PC-9 (cell line): ENCODE data around the gene FJX1. TPM values are rescaled to one million over a fixed set of nuclear protein-coding genes. Genes with fewer than 3 reads are reported as not detected.

Experiments used
- BruUV-seq: library from RNA; stranded (reverse); fragments of 400-500 nt; replicated peaks from 2 replicates; lab custom pipeline; 2021; lab: Mats Ljungman, UMichigan
- CTCF ChIA-PET: fragments of 300-600 bp; sonication (Branson Sonifier 250); formaldehyde crosslinking; loops from one replicate; lab custom pipeline; 2022; ENCODE audit warnings: antibody characterized with exemption; lab: Charles Lee
- POLR2A ChIA-PET: fragments of 300-600 bp; sonication (Branson Sonifier 250); formaldehyde crosslinking; loops from one replicate; lab custom pipeline; 2022; ENCODE audit warnings: antibody characterized with exemption; ENCODE audit not compliant: unreplicated experiment; lab: Charles Lee
- DNase-seq, 2 experiments: peaks; one replicate each; pipeline versions ENCODE4 v3.0.0 to v3.0.0-alpha.2; 2015 to 2022; ENCODE audit warnings: mixed read lengths in 1 of 2
- H2AFZ ChIP-seq: fragments of 200-600 bp; sonication (generic); 2 replicates; pipeline ENCODE4 v1.8.1; 2017; ENCODE audit warnings: antibody characterized with exemption
- H3F3A ChIP-seq: fragments of 200-600 bp; sonication (generic); 2 replicates; pipeline ENCODE4 v1.8.1; 2017; ENCODE audit warnings: antibody characterized with exemption, mild to moderate bottlenecking, low read depth; ENCODE audit not compliant: insufficient read depth
- H3K27ac ChIP-seq: fragments of 200-600 bp; sonication (generic); 2 replicates; pipeline ENCODE4 v1.6.1; 2016; ENCODE audit warnings: mixed run types
- H3K27me3 ChIP-seq: fragments of 200-600 bp; sonication (generic); 2 replicates; pipeline ENCODE4 v1.6.1; 2016; ENCODE audit warnings: low read depth, mixed run types; ENCODE audit not compliant: insufficient read depth
- H3K36me3 ChIP-seq: fragments of 200-600 bp; sonication (generic); 2 replicates; pipeline ENCODE4 v1.6.1; 2016; ENCODE audit warnings: low read depth, mixed run types
- H3K4me1 ChIP-seq: fragments of 200-600 bp; sonication (generic); replicated peaks from 2 replicates; pipeline ENCODE4 v1.6.1; 2016; ENCODE audit warnings: mixed run types; ENCODE audit not compliant: insufficient read depth
- H3K4me2 ChIP-seq: fragments of 200-600 bp; sonication (generic); 2 replicates; pipeline ENCODE4 v1.6.1; 2017; ENCODE audit warnings: mixed run types
- H3K4me3 ChIP-seq: fragments of 200-600 bp; sonication (generic); 2 replicates; pipeline ENCODE4 v1.6.1; 2016; ENCODE audit warnings: mixed run types
- H3K79me2 ChIP-seq: fragments of 200-600 bp; sonication (generic); 2 replicates; pipeline ENCODE4 v1.6.1; 2017; ENCODE audit warnings: low read depth, mixed run types
- H3K9me2 ChIP-seq: fragments of 200-600 bp; sonication (generic); 2 replicates; pipeline ENCODE4 v1.8.1; 2017; ENCODE audit warnings: mild to moderate bottlenecking; ENCODE audit not compliant: insufficient read depth
- H3K9me3 ChIP-seq: fragments of 200-600 bp; sonication (generic); 2 replicates; pipeline ENCODE4 v1.8.1; 2016; ENCODE audit warnings: low read depth; ENCODE audit not compliant: insufficient read depth
- H4K20me1 ChIP-seq: fragments of 200-600 bp; sonication (generic); 2 replicates; pipeline ENCODE4 v1.8.1; 2017; ENCODE audit not compliant: insufficient read depth
- CTCF ChIP-seq: fragments of 200-600 bp; sonication (generic); conservative IDR thresholded peaks from 2 replicates; pipeline ENCODE4 v1.6.1; 2017; ENCODE audit warnings: mixed run types, antibody characterized with exemption, mild to moderate bottlenecking, moderate library complexity
- EZH2 ChIP-seq: fragments of 200-600 bp; sonication (generic); IDR thresholded peaks from 2 replicates; pipeline ENCODE4 v1.8.0; 2017; ENCODE audit warnings: antibody characterized with exemption, low read depth
- intact Hi-C: fragments of 100-400 bp; cut with micrococcal nuclease; formaldehyde crosslinking; loops from one replicate; pipeline ENCODE4 v1.10.0; 2022; ENCODE audit not compliant: unreplicated experiment
- total RNA-seq: library from RNA; stranded (reverse); gene quantifications from 2 replicates; pipeline ENCODE4 v1.2.3, GENCODE V29; 2021

The FJX1 gene
- total RNA-seq, 1 experiment from 2014 or later = 14.8 TPM

- H3K4me3 ChIP-seq = 0 out of 2 replicates have a peak overlapping the region, but pooled peaks have one; percentile 10
- peak; percentile 79 to 98 for DNase-seq
- POLR2A ChIA-PET = interaction anchor here (0.6 to 1.0 kb wide), 5 partner anchors 84 to 1837 kb away, joined by 3 to 8 read pairs (median 6); no protein-coding TSS in a partner anchor
- H3K36me3 ChIP-seq = no peaks in the 10 kb centered on the region
- intact Hi-C loops = loop anchor here (1.0 kb wide), 1 partner anchor 8 kb away; no protein-coding TSS in a partner anchor
- no peak for TF ChIP-seq EZH2
- TF ChIP-seq CTCF = no peak
- BruUV-seq = no TSS peak
- H3K79me2 ChIP-seq = no peaks in the 10 kb centered on the region
- no peaks in the 10 kb centered on the region for H4K20me1 ChIP-seq
- peaks cover 18% of the 10 kb centered on the region for H3K4me1 ChIP-seq
- H3F3A ChIP-seq = peaks cover 23% of the 10 kb centered on the region
- no peak overlapping the region for H2AFZ ChIP-seq
- H3K9me2 ChIP-seq = no peaks in the 10 kb centered on the region
- CTCF ChIA-PET = interaction anchor here (0.6 kb wide), 1 partner anchor 10 kb away, joined by 3 read pairs; no protein-coding TSS in a partner anchor
- peak overlapping the region; percentile 49 for H3K27ac ChIP-seq
- no peaks in the 10 kb centered on the region for H3K27me3 ChIP-seq
- H3K9me3 ChIP-seq = no peaks in the 10 kb centered on the region
- H3K4me2 ChIP-seq = peak overlapping the region; percentile 49
Measured at GRCh38 chr11:35629914-35630313, 11.7 kb downstream of the FJX1 start.

- CTCF ChIA-PET = no interaction called here
- TF ChIP-seq CTCF = no peak
- no peak for TF ChIP-seq EZH2
- Histone ChIP-seq H4K20me1 (no peaks in the 10 kb centered on the region), H3K79me2 (no peaks in the 10 kb centered on the region), H3K36me3 (no peaks in the 10 kb centered on the region), H3K4me3 (no peak overlapping the region), H3K9me2 (no peaks in the 10 kb centered on the region), H3K27ac (no peak overlapping the region), H2AFZ (no peak overlapping the region), H3K9me3 (no peaks in the 10 kb centered on the region), H3K27me3 (no peaks in the 10 kb centered on the region), H3K4me2 (no peak overlapping the region), H3F3A (peaks cover 23% of the 10 kb centered on the region), H3K4me1 (peaks cover 18% of the 10 kb centered on the region)
- POLR2A ChIA-PET = interaction anchor here (0.6 kb wide), 1 partner anchor 62 kb away, joined by 4 read pairs; no protein-coding TSS in a partner anchor
- BruUV-seq = no TSS peak
- intact Hi-C loops = no loop called here
- DNase-seq = no peak
Measured at GRCh38 chr11:35631891-35632290, 13.6 kb downstream of the FJX1 start.

GRCh38 chr11:35632301-35632700, 14.0 kb downstream of the FJX1 start:
- ChIA-PET CTCF (no interaction called here), POLR2A (interaction anchor here (0.6 kb wide), 1 partner anchor 62 kb away, joined by 4 read pairs; no protein-coding TSS in a partner anchor)
- H2AFZ ChIP-seq = no peak overlapping the region
- no peak overlapping the region for H3K4me2 ChIP-seq
- H3K27me3 ChIP-seq = no peaks in the 10 kb centered on the region
- peaks cover 18% of the 10 kb centered on the region for H3K4me1 ChIP-seq
- intact Hi-C loops = no loop called here
- no peaks in the 10 kb centered on the region for H3K9me3 ChIP-seq
- no peak for DNase-seq
- H3K79me2 ChIP-seq = no peaks in the 10 kb centered on the region
- BruUV-seq = no TSS peak
- TF ChIP-seq EZH2 = no peak
- TF ChIP-seq CTCF = no peak
- H3F3A ChIP-seq = peaks cover 23% of the 10 kb centered on the region
- H3K27ac ChIP-seq = no peak overlapping the region
- H3K4me3 ChIP-seq = no peak overlapping the region
- H3K36me3 ChIP-seq = no peaks in the 10 kb centered on the region
- H4K20me1 ChIP-seq = no peaks in the 10 kb centered on the region
- H3K9me2 ChIP-seq = no peaks in the 10 kb centered on the region
